Urothelium cell line (cell line): ENCODE data around the gene MEIOB.
"Not testable (repeated sequence)": the region's sequence is repeated elsewhere in the genome, so short reads cannot be mapped to it uniquely, and the experiment has no call there.

Experiments
- DNase-seq: peaks from one replicate; pipeline ENCODE4 v3.0.0; 2011; ENCODE audit warnings: low spot score, mixed read lengths
- FAIRE-seq: peaks from 2 replicates; lab custom pipeline; 2011; peaks lifted over from hg19 to GRCh38; lab: Jason Lieb, UNC

MEIOB gene

GRCh38 chr16:1871974-1872635, at the start of gene MEIOB:
MEIOB (minus strand) TSS chr16:1872164; CDS start chr16:1868175, 3,989 bp downstream.
- FAIRE-seq = no peak
- DNase-seq = no peak

GRCh38 chr16:1920727-1921171, 48.8 kb upstream of the MEIOB start:
- FAIRE-seq = no peak

GRCh38 chr16:1920122-1920521, 48.2 kb upstream of the MEIOB start:
- FAIRE-seq = peak; percentile 50
- not testable (repeated sequence) for DNase-seq

More at GRCh38 chr16:1920727-1921171, 48.8 kb upstream of the MEIOB start:
- peak; percentile 72 for DNase-seq

GRCh38 chr16:1919327-1919998, 47.5 kb upstream of the MEIOB start:
- no peak for FAIRE-seq
- no peak for DNase-seq

GRCh38 chr16:1918351-1919326, 46.7 kb upstream of the MEIOB start, which contains the start of gene HS3ST6:
HS3ST6 (minus strand) TSS chr16:1918415; CDS start chr16:1918323, 92 bp downstream.
- no peak for FAIRE-seq
- DNase-seq = peak; percentile 52

GRCh38 chr16:1917665-1918350, 45.8 kb upstream of the MEIOB start:
- no peak for DNase-seq
- no peak for FAIRE-seq

- FAIRE-seq (no peak), DNase-seq (no peak)
Measured at GRCh38 chr16:1917056-1917664, 45.2 kb upstream of the MEIOB start.

- FAIRE-seq (no peak), DNase-seq (no peak)
Measured at GRCh38 chr16:1916640-1916990, 44.7 kb upstream of the MEIOB start.

GRCh38 chr16:1915732-1916639, 44.0 kb upstream of the MEIOB start:
- DNase-seq (no peak), FAIRE-seq (no peak)

GRCh38 chr16:1914988-1915387, 43.0 kb upstream of the MEIOB start:
- FAIRE-seq (no peak), DNase-seq (no peak)

GRCh38 chr16:1914084-1914608, 42.2 kb upstream of the MEIOB start:
- FAIRE-seq = no peak
- DNase-seq = no peak

- FAIRE-seq = no peak
- no peak for DNase-seq
Measured at GRCh38 chr16:1913327-1914083, 41.5 kb upstream of the MEIOB start.

GRCh38 chr16:1912215-1912543, 40.2 kb upstream of the MEIOB start:
- DNase-seq (no peak), FAIRE-seq (no peak)

GRCh38 chr16:1911467-1912214, 39.7 kb upstream of the MEIOB start:
- DNase-seq (no peak), FAIRE-seq (no peak)

GRCh38 chr16:1909561-1910231, 37.7 kb upstream of the MEIOB start:
- no peak for DNase-seq

GRCh38 chr16:1908983-1909382, 37.0 kb upstream of the MEIOB start:
- FAIRE-seq (no peak), DNase-seq (no peak)

More at GRCh38 chr16:1909561-1910231, 37.7 kb upstream of the MEIOB start:
- no peak for FAIRE-seq

GRCh38 chr16:1908184-1908583, 36.2 kb upstream of the MEIOB start:
- no peak for FAIRE-seq
- DNase-seq = no peak
